Islet of Langerhans (tissue), 1 donor: ENCODE results near the gene CCT3.

Experiments used
- FAIRE-seq: peaks from one replicate; lab custom pipeline; 2011; peaks lifted over from hg19 to GRCh38; lab: Jason Lieb, UNC

The CCT3 gene

GRCh38 chr1:156320560-156320959 lies 17.5 kb downstream of the CCT3 start:
- no peak for FAIRE-seq

DNA sequence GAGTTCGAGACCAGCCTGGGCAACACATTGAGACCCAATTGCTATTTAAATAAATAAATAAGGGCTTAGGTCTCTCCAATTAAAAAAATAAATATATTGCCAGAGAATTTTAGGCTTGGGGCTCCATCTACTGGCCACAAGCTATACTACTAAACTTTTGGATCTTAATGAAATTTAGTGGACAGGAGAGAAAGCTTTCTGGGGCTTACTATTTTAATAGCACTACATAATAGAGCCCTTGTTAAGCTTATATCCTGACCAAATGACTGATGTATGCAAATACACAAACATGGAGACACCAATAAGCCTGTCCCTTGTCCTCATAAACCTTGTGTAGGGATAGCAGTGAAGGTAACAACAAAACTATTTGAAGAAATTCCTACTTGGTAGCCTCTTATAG lies 18.4 kb downstream of the CCT3 start:
- no peak for FAIRE-seq

DNA sequence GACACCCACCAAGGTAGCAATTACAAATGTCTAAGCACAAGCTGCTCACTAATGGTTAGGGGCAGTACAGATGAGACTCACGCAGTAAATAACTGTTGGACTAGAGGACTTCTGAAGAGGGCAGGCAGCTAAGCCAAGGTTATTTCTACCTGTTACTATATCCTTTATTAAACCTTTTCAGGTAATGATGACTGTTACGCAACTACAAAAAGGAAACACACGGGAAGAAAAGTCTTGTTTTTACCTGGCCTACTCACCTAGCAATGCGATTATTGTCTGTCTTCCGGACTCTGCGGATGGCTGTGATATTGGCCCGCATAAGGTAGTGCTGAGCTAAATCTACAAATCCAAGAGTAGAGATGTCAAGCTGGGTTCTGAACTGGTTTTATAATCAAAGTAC lies 21.2 kb downstream of the CCT3 start:
- no peak for FAIRE-seq

GRCh38 chr1:156310962-156311361 lies 27.1 kb downstream of the CCT3 start:
- no peak for FAIRE-seq

GRCh38 chr1:156308078-156308477 lies 30.0 kb downstream of the CCT3 start:
- FAIRE-seq: no peak

- no peak for FAIRE-seq
These were observed 32.9 kb downstream of the CCT3 start for GRCh38 chr1:156305215-156305614.

DNA sequence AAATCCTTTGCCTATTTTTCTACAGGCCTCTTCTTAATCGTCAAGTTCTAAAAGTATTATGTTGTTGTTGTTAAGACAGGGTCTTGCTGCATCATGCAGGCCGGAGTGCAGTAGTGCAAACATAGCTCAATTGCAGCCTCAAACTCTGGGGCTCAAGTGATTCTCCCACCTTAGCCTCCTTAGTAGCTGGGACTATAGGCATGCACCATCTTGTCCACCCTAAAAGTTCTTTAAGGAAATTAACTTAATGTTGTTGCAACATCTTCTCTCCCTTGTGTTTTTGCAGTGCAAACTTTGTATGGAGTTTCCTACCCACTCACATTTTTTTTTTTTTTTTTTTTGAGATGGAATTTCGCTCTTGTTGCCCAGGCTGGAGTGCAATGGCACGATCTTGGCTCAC lies 34.9 kb downstream of the CCT3 start:
- FAIRE-seq: no peak

GRCh38 chr1:156298852-156299357 lies 39.2 kb downstream of the CCT3 start, which contains the start of gene VHLL:
TSS of gene VHLL (minus strand) at chr1:156299307. CDS start at chr1:156299189, 118 bp downstream.
- no peak for FAIRE-seq

DNA sequence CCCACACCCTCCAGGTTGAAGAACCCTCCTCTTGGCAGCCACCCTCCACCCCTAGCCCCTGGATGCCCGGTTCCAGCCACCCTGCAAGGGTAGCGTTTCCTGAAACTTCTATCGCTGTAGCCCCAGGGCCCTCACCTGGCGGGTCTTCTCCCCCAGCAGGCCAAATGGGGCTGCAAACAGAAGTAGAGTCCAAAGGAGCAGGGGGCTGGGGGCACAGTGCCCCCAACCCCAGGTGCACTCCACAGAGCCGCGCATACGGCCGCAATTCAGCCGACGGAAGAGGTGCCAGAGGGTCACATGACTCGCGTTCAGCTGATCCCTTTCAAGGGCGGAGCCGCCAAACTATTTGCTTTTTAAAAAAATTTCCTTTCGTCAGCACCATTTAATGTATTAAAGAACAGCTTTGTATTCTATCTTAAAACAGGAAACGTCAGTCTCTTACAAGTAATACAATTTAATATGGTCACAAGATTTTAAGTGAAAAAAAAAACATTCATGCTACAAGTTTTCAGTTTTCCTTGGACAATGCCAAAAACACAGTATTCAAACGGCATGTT lies 42.6 kb downstream of the CCT3 start, which contains the start of gene GLMP:
TSS of gene GLMP (minus strand) at position 289 of the 557 bp plus-strand sequence. CDS start at position 255, 34 bp downstream.
- peak; percentile 97 for FAIRE-seq

GRCh38 chr1:156293895-156294294 lies 44.2 kb downstream of the CCT3 start:
- no peak for FAIRE-seq

DNA sequence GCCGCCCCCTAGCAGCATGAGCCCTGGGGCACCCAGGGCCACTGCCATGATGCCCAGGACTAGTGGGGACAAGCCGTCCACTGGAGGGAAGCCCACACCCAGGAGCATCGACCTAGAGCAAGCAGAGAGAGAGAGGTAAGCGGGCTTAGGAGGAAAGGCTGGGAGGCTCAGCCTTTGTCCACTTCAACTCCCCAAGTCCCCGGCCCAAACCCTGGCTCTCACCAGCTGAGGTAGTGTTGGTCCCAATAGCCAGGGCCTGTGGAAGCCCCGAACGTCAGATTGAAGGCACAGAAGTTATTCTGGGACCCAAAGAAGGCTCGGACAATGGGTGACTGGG lies 45.0 kb downstream of the CCT3 start:
- FAIRE-seq: no peak

- no peak for FAIRE-seq
These were observed 46.6 kb downstream of the CCT3 start for GRCh38 chr1:156291226-156292061.

DNA sequence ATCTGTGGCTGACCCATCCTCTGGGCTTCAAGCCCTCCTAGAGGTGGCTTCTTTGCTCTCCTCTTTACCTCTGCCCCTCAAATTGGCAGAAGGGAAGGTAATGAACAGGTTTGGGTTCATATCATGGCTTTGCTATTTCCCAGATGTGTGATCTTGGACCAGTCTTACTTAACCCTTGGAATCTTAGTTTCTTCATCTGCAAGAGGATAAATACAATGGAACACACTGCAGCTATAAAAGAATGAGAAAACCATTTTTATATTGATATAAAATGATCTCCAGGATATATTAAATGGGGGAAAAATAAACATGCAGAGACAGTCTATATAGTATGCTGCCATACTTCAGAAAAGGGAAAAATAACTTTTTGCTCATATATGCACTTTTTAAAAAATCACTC lies 48.2 kb downstream of the CCT3 start:
- no peak for FAIRE-seq

DNA sequence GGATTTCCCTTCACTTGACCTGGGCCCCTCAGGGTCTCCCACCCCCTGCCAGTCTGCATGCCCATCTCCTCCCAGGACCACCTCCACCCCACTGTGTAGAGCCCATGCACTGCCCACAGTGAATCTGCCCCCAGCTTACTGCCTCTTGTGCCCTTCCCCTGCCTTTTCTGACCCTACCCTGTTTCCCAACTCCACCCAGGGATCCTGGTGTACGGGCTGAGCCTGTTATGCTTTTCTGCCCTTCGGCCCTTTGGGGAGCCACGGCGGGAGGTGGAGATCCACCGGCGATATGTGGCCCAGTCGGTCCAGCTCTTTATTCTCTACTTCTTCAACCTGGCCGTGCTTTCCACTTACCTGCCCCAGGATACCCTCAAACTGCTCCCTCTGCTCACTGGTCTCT lies 52.0 kb downstream of the CCT3 start:
- no peak for FAIRE-seq

DNA sequence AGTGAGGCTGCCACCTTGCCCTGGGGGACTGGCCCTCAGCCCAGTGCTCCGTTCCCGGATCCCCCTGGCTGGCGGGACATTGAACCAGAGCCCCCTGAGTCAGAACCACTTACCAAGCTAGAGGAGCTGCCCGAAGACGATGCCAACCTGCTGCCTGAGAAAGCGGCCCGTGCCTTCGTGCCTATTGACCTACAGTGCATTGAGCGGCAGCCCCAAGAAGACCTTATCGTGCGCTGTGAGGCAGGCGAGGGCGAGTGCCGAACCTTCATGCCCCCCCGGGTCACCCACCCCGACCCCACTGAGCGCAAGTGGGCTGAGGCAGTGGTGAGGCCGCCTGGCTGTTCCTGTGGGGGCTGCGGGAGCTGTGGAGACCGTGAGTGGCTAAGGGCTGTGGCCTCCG lies 52.7 kb downstream of the CCT3 start:
- no peak for FAIRE-seq

GRCh38 chr1:156284757-156285156 lies 53.3 kb downstream of the CCT3 start:
- FAIRE-seq: no peak

DNA sequence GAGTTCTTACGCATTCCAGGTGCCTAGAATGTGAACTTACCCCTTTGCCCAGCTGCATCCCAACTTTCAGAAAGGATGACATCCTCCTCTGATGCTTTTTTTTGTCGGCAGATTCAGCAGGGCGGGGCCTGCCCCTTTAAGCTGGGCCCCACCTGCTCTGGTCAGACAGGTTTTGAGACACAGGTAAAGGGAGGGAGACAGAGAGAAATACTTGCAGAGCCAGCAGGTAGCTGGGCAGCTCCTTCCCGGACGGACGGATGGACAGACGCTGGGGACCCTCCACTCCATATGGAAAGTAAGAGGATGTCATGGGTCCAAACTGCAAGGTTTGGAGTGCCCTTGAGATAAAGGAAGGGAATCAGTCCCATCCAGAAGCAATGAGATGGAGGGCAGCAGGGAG lies 54.0 kb downstream of the CCT3 start, which contains the start of gene TMEM79:
TSS of gene TMEM79 (plus strand) at position 214 of the 400 bp plus-strand sequence. CDS start 902 bp downstream, outside the sequence.
- FAIRE-seq: no peak

DNA sequence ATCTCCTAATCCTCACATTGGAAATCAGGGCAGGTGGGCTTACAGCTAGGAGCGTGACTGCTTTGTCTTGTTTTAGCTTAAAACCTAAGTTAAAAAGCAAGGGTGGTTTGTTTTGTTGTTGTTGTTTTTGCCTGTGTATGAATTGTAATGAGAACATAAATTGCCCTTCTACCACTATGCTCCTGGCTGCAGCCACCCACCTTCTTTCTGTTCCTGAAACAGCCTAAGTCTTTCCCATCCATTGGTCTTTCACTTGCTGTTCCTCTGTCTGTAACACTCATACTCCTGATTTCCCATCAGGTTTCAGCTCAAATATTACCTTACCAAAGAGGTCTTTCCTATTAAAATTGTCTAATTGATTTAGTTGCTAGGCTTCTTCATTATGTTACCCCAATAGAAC lies 54.6 kb downstream of the CCT3 start:
- no peak for FAIRE-seq

- no peak for FAIRE-seq
These were observed 55.4 kb downstream of the CCT3 start, which contains the start of gene SMG5 for GRCh38 chr1:156282479-156283222. TSS of gene SMG5 (minus strand) at chr1:156282825. CDS start at chr1:156282680, 145 bp downstream.

GRCh38 chr1:156281693-156282478 lies 56.2 kb downstream of the CCT3 start:
- FAIRE-seq: no peak

GRCh38 chr1:156281281-156281680 lies 56.8 kb downstream of the CCT3 start:
- FAIRE-seq: no peak

- FAIRE-seq: no peak
These were observed 58.3 kb downstream of the CCT3 start for GRCh38 chr1:156279837-156280236.
